IPS-20b (cell line): ENCODE results near the gene PATJ.

ENCODE experiments used
- H3K27ac ChIP-seq: one replicate; pipeline ENCODE4 v1.5.1; 2013; ENCODE audit warnings: low read length
- H3K27me3 ChIP-seq: 2 replicates; pipeline ENCODE4 v1.6.1; 2013; ENCODE audit warnings: mild to moderate bottlenecking, low read length, inconsistent platforms; ENCODE audit not compliant: insufficient read depth
- H3K36me3 ChIP-seq: 2 replicates; pipeline ENCODE4 v1.6.1; 2013; ENCODE audit warnings: low read depth, mild to moderate bottlenecking, inconsistent platforms, low read length, moderate library complexity; ENCODE audit not compliant: insufficient read depth
- H3K4me1 ChIP-seq: 2 replicates; pipeline ENCODE4 v1.6.1; 2013; ENCODE audit warnings: mild to moderate bottlenecking, control low read depth, inconsistent platforms, low read length, moderate library complexity; ENCODE audit not compliant: insufficient read depth
- H3K4me3 ChIP-seq: 2 replicates; pipeline ENCODE4 v1.5.1; 2013; ENCODE audit warnings: mild to moderate bottlenecking, low read length, inconsistent platforms
- H3K9ac ChIP-seq: 2 replicates; pipeline ENCODE4 v1.6.1; 2013; ENCODE audit warnings: low read depth, mild to moderate bottlenecking, inconsistent platforms, low read length, moderate library complexity
- H3K9me3 ChIP-seq: 2 replicates; pipeline ENCODE4 v1.6.1; 2013; ENCODE audit warnings: mild to moderate bottlenecking, low read depth, low read length, inconsistent platforms; ENCODE audit not compliant: insufficient read depth

The PATJ gene

GRCh38 chr1:62068978-62069377, 326.7 kb downstream of the PATJ start:
- no peaks in the 10 kb centered on the region for H3K27me3 ChIP-seq
- H3K4me3 ChIP-seq = no peak overlapping the region
- H3K4me1 ChIP-seq = no peaks in the 10 kb centered on the region
- H3K9ac ChIP-seq = no peak overlapping the region
- H3K9me3 ChIP-seq = peaks cover 11% of the 10 kb centered on the region
- no peak overlapping the region for H3K27ac ChIP-seq
- peaks cover 6% of the 10 kb centered on the region; the same call in 1 of the 2 replicates for H3K36me3 ChIP-seq

DNA sequence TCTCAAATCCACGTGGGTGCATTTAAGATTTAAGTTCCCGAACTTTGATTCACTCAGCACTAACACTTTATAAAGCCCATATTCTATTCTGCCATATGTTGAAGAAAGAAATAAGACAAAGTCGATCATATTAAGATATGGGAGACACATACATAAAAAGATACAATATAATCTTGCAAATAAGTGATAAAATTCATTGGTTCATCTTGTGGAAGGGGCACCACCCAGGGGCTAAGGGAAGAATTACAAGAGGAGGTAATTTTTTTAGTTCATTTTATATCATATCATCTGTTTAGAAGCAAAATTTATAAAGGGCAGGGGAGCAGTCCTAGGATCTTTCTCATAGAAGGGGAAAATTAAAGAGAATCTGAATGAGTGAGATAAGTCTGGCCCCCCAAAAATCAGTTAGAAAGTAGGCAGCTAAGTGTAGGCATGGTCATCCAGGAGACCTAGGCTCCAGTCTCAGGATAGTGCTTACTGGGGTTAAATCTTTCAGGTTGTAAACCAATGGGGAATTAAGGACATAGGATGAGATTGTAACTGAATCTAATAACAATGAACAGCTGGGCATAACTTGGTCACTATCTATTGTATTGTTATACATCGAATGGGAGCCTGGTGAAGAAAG, 328.2 kb downstream of the PATJ start:
- no peak overlapping the region for H3K4me3 ChIP-seq
- H3K9me3 ChIP-seq = peaks cover 11% of the 10 kb centered on the region
- no peak overlapping the region for H3K27ac ChIP-seq

DNA sequence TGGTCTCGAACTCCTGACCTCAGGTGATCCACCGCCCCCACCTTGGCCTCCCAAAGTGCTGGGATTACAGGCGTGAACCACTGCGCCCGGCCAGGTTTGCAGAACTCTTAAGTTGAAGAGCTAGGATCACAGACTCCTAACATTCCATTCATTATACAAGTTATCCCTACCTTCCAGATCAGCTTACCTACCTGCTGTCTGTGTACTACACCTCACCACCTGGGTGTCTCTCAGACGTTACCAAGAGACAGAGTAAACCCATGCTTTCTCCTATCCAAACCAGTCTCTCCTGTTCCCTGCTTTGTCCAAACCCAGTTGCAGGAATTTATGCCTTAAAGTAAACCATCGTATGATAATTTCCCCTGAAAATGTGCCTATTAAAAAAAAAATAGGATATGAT, 329.4 kb downstream of the PATJ start:
- no peak overlapping the region for H3K9ac ChIP-seq
- H3K27ac ChIP-seq = no peak overlapping the region
- no peaks in the 10 kb centered on the region for H3K27me3 ChIP-seq
- H3K9me3 ChIP-seq = peaks cover 2% of the 10 kb centered on the region
- H3K36me3 ChIP-seq = peaks cover 1% of the 10 kb centered on the region; the same call in 1 of the 2 replicates
- no peak overlapping the region for H3K4me3 ChIP-seq
- H3K4me1 ChIP-seq = no peaks in the 10 kb centered on the region

More for the DNA sequence above, 328.2 kb downstream of the PATJ start:
- Histone ChIP-seq H3K27me3 (no peaks in the 10 kb centered on the region), H3K36me3 (peaks cover 6% of the 10 kb centered on the region; the same call in 1 of the 2 replicates), H3K9ac (no peak overlapping the region), H3K4me1 (no peaks in the 10 kb centered on the region)

DNA sequence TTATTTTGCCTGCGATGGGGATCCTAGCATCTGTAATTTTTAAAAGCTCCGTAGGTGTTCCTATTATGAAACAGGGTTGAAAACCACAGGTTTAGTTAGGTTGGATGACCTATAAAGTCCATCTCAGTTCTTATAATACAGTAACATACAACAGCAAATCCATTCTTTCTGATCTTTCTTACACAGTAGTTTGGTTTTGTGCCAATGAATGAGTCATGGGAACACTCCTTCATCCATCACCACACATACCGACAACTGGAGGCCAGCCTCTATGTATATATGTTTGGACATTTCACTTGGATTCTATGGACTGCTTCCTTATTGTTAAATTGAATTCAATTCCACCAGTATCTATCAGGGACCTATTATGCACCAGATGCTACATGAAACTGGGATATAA, 334.0 kb downstream of the PATJ start:
- Histone ChIP-seq H3K4me1 (no peaks in the 10 kb centered on the region), H3K9ac (no peak overlapping the region), H3K9me3 (no peaks in the 10 kb centered on the region), H3K4me3 (no peak overlapping the region), H3K27ac (no peak overlapping the region), H3K27me3 (no peaks in the 10 kb centered on the region), H3K36me3 (peaks cover 5% of the 10 kb centered on the region)

DNA sequence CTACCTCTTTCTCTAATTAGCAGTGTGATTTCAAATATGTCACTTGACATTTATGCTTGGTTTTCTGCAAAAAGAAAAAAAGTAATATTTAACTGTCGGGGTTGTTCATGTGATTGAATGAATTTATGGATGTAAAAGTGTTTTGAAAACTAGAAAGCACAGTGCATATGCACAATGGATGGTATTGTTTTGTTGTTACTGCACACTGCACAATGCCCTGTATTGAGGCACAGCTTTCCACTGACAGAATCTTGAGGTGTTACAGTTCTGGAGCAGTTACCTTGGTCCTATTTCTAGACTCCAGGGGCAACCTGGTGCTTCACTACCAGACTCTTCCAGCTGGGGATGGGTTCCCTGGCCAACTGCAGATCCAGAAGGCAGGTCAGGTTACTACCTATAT, 335.5 kb downstream of the PATJ start:
- Histone ChIP-seq H3K27me3 (no peaks in the 10 kb centered on the region), H3K4me3 (no peak overlapping the region), H3K36me3 (peaks cover 5% of the 10 kb centered on the region), H3K9ac (no peak overlapping the region), H3K4me1 (no peaks in the 10 kb centered on the region), H3K27ac (no peak overlapping the region), H3K9me3 (no peaks in the 10 kb centered on the region)

DNA sequence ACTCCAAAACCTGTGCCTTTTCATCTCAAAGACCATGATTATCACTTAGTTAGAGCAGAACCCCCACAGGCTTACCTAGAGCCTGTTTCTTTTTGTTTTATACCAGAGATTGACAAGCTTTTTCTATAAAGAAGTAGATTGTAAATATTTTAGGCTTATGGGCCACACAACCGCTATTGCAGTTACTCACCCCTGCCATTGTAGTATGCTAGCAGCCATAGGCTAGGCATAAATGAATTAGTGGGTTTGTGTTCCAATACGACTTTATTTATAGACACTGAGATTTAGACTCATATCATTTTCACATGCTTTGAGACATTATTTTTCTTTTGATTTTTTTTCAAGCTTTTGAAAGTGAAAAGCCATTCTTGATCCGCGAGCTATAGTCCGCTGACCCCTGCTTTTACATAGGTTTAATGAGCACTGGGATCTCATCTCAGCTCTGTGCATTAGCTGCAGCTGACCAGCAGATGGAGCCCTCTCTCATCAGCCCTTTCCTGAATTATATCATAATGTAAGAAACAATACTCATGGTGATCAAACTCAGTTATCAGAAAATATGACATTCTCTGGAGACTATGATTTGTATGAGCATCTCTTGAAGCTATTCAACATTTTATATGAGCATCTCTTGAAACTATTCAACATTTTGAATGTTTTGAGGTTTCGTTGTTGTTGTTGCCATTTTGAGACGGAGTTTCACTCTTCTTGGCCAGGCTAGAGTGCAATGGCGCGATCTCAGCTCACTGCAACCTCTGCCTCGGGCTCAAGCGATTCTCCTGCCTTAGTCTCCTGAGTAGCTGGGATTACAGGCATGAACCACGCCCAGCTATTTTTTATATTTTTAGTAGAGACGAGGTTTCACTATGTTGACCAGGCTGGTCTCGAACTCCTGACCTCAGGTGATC, 340.4 kb downstream of the PATJ start:
- Histone ChIP-seq H3K4me3 (no peak overlapping the region), H3K4me1 (no peaks in the 10 kb centered on the region), H3K36me3 (peaks cover 12% of the 10 kb centered on the region), H3K9ac (no peak overlapping the region), H3K27me3 (no peaks in the 10 kb centered on the region), H3K27ac (no peak overlapping the region), H3K9me3 (no peaks in the 10 kb centered on the region)

- H3K36me3 ChIP-seq = peaks cover 9% of the 10 kb centered on the region
- H3K9ac ChIP-seq = no peak overlapping the region
- no peaks in the 10 kb centered on the region for H3K9me3 ChIP-seq
- no peak overlapping the region for H3K27ac ChIP-seq
- H3K27me3 ChIP-seq = no peaks in the 10 kb centered on the region
- H3K4me1 ChIP-seq = no peaks in the 10 kb centered on the region
- H3K4me3 ChIP-seq = no peak overlapping the region
These were observed 342.1 kb downstream of the PATJ start for GRCh38 chr1:62084310-62084890.

DNA sequence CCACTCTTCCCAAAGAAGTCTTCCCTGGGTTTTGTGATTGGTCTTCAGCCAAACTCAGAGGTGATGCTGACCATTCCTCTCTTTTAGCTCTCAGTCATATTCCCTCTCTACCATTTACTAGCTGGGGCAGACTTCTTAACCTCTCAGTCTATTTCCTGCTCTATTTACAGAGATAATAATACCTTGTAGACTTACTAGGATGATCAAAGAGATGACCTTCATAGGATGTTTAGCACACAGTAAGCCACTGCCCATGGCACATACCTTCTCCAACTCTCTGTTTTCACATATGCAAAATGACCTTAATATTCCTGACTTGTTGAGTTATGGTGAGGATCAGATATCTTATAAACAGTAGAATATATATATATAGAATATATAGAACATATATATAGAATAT, 346.2 kb downstream of the PATJ start:
- Histone ChIP-seq H3K27me3 (no peaks in the 10 kb centered on the region), H3K9me3 (no peaks in the 10 kb centered on the region), H3K27ac (no peak overlapping the region), H3K9ac (no peak overlapping the region), H3K36me3 (peaks cover 6% of the 10 kb centered on the region; the same call in 1 of the 2 replicates), H3K4me3 (no peak overlapping the region), H3K4me1 (peaks cover 8% of the 10 kb centered on the region; the same call in 1 of the 2 replicates)

DNA sequence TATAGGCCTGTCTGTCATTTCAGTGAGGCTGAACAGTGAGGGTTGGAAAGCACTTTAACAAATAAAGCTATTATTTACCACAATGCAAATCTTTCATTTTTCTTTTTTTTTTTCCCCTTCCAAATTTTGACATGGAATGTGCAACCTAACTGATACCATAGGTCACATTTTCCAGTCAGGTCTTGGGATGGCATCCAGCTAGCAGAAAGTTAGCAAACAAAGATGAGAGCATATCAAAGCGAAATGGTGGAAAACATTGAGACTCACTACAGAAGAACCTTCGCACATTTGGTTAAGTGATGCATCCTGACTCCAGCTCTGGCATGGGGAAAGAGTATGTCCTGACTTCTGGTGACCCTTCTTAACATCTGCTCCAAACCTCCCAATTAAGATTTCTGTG, 347.3 kb downstream of the PATJ start:
- H3K27me3 ChIP-seq = no peaks in the 10 kb centered on the region
- no peak overlapping the region for H3K27ac ChIP-seq
- no peak overlapping the region for H3K4me3 ChIP-seq
- no peak overlapping the region for H3K9ac ChIP-seq
- no peaks in the 10 kb centered on the region for H3K9me3 ChIP-seq
- peaks cover 8% of the 10 kb centered on the region; the same call in 1 of the 2 replicates for H3K4me1 ChIP-seq
- H3K36me3 ChIP-seq = peaks cover 4% of the 10 kb centered on the region; the same call in 1 of the 2 replicates

GRCh38 chr1:62090016-62090415, 347.7 kb downstream of the PATJ start:
- no peak overlapping the region for H3K9ac ChIP-seq
- peaks cover 8% of the 10 kb centered on the region; the same call in 1 of the 2 replicates for H3K4me1 ChIP-seq
- peaks cover 4% of the 10 kb centered on the region; the same call in 1 of the 2 replicates for H3K36me3 ChIP-seq
- no peak overlapping the region for H3K4me3 ChIP-seq
- H3K27me3 ChIP-seq = no peaks in the 10 kb centered on the region
- H3K27ac ChIP-seq = no peak overlapping the region
- H3K9me3 ChIP-seq = no peaks in the 10 kb centered on the region

GRCh38 chr1:62092110-62092509, 349.8 kb downstream of the PATJ start:
- no peaks in the 10 kb centered on the region for H3K9me3 ChIP-seq
- H3K9ac ChIP-seq = no peak overlapping the region
- H3K27ac ChIP-seq = no peak overlapping the region
- no peak overlapping the region for H3K4me3 ChIP-seq
- H3K4me1 ChIP-seq = peaks cover 8% of the 10 kb centered on the region; the same call in 1 of the 2 replicates
- H3K27me3 ChIP-seq = no peaks in the 10 kb centered on the region
- no peaks in the 10 kb centered on the region for H3K36me3 ChIP-seq
